Stomach (tissue), 9 donors: ENCODE data around the gene TPT1. TPM values are rescaled to one million over a fixed set of nuclear protein-coding genes. Genes with fewer than 3 reads are reported as not detected.

Experiments
- DNase-seq, 2 donors: peaks; one replicate each; pipeline versions ENCODE4 v3.0.0 to v3.0.0-alpha.2; 2013 to 2019
- H3K27ac ChIP-seq, 5 donors: fragments of 200-600 bp in 4 of 5; sonication (generic) in 4 of 5; one replicate each; pipeline ENCODE4 v1.5.1; 2013 to 2019; ENCODE audit warnings: mild to moderate bottlenecking in 1 of 5, moderate library complexity in 1 of 5
- H3K27me3 ChIP-seq, 3 donors: fragments of 200-600 bp; sonication (generic); one replicate each; pipeline ENCODE4 v1.5.1; 2017 to 2019; ENCODE audit warnings: mixed run types in 1 of 3
- H3K36me3 ChIP-seq, 4 donors: fragments of 200-600 bp; sonication (generic); 1 replicate in 3 of 4; 2 replicates in 1 of 4; pipeline ENCODE4 v1.5.1; 2016 to 2019
- H3K4me1 ChIP-seq, 4 donors: fragments of 200-600 bp; sonication (generic); one replicate each; pipeline ENCODE4 v1.5.1; 2016 to 2019
- H3K4me3 ChIP-seq, 4 donors: fragments of 200-600 bp; sonication (generic) in 3 of 4; one replicate each; pipeline ENCODE4 v1.5.1; 2016 to 2019; ENCODE audit warnings: mild to moderate bottlenecking in 1 of 4
- H3K9me3 ChIP-seq, 4 donors: fragments of 200-600 bp; sonication (generic); one replicate each; pipeline ENCODE4 v1.5.1; 2016 to 2019
- EP300 ChIP-seq: sonication (generic); formaldehyde crosslinking; IDR thresholded peaks from one replicate; pipeline ENCODE4 v1.6.1; 2017; ENCODE audit warnings: antibody characterized with exemption
- POLR2A ChIP-seq, 4 donors: fragments of 450-650 bp; IDR thresholded peaks; one replicate each; pipeline ENCODE4 v1.6.1; 2016; ENCODE audit warnings: antibody characterized with exemption in 4 of 4, control low read depth in 2 of 4, mild to moderate bottlenecking in 1 of 4, moderate library complexity in 1 of 4
- POLR2AphosphoS5 ChIP-seq, 3 donors: sonication (generic); formaldehyde crosslinking; IDR thresholded peaks; one replicate each; pipeline ENCODE4 v1.6.1; 2016; ENCODE audit warnings: antibody characterized with exemption in 3 of 3
- WGBS, 5 donors: extraction: QIAGEN DNeasy Blood & Tissue Kit in 3 of 5; methylation state at CpG; one replicate each; pipeline versions ENCODE4 v1.1.5 to v1.1.7; 2013 to 2018; 5-methylcytosine and 5-hydroxymethylcytosine counted together
- intact Hi-C: fragments of 100-400 bp; cut with DNase I; formaldehyde crosslinking; loops from one replicate; pipeline ENCODE4 v1.15.1; 2023; ENCODE audit warnings: low total_unique reads
- polyA plus RNA-seq, 3 donors: library from polyadenylated mRNA; stranded (reverse); fragments of 200-250 nt; gene quantifications; one replicate each; pipeline ENCODE4 v1.2.3, GENCODE V29; 2013
- total RNA-seq, 5 donors: library from RNA; depleted of rRNA; stranded (reverse); fragments of >200 nt; gene quantifications; one replicate each; pipeline versions ENCODE4 v1.1.0 to v1.2.3, GENCODE V29; 2014 to 2016
- TF ChIP-seq, protein P1 (sequence below), 7 experiments: fragments of 450-650 bp in 4 of 7; fragments of 200-600 bp in 3 of 7; sonication (generic) in 3 of 7; IDR thresholded peaks; one replicate each; pipeline ENCODE4 v1.5.1; 2016 to 2019; ENCODE audit warnings: antibody characterized with exemption in 7 of 7, control low read depth in 2 of 7, mild to moderate bottlenecking in 1 of 7
- donor health status: healthy with polysubstance abuse.
- donor health status: Bipolar disorder and iron deficiency.
- donor health status: healthy.

Gene TPT1
- total and polyA plus RNA-seq, 8 donors, result 1,648 to 11,714 (median 3,934) TPM

DNA sequence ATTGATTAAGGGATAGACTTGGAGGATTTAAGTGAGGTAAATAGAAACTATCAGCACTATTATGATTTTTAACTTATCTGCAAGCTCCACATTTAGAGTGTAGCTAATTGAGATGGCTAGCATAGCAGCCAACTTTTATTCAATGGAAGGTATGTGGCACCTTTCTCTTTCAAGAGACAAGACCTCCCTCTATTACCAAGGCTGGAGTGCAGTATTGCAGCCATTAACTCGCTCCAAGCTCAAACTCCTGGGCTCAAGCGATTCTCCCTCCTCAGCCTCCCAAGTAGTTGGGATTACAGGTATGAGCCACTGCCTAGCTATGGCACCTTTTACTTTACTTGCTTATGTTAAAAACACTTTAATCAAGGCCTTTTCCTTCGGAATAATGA lies 8.2 kb downstream of the TPT1 start:
- no peak for DNase-seq
- intact Hi-C loops, result no loop called here
- Histone ChIP-seq H3K27me3 (no peaks in the 10 kb centered on the region), H3K9me3 (no peaks in the 10 kb centered on the region), H3K4me1 (peaks cover 53 to 98% (median 72%) of the 10 kb centered on the region in 4 donors), H3K4me3 (no peak overlapping the region), H3K27ac (peak overlapping the region in 1 of 5 donors; percentile 58), H3K36me3 (peaks cover 24 to 42% (median 41%) of the 10 kb centered on the region in 4 donors)
- no peak for TF ChIP-seq EP300
- TF ChIP-seq, protein P1, sequence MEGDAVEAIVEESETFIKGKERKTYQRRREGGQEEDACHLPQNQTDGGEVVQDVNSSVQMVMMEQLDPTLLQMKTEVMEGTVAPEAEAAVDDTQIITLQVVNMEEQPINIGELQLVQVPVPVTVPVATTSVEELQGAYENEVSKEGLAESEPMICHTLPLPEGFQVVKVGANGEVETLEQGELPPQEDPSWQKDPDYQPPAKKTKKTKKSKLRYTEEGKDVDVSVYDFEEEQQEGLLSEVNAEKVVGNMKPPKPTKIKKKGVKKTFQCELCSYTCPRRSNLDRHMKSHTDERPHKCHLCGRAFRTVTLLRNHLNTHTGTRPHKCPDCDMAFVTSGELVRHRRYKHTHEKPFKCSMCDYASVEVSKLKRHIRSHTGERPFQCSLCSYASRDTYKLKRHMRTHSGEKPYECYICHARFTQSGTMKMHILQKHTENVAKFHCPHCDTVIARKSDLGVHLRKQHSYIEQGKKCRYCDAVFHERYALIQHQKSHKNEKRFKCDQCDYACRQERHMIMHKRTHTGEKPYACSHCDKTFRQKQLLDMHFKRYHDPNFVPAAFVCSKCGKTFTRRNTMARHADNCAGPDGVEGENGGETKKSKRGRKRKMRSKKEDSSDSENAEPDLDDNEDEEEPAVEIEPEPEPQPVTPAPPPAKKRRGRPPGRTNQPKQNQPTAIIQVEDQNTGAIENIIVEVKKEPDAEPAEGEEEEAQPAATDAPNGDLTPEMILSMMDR (IDR thresholded peaks at IDR 0.05), result no peak
- TF ChIP-seq POLR2A (IDR thresholded peaks at IDR 0.05), result no peak
- TF ChIP-seq POLR2AphosphoS5 (IDR thresholded peaks at IDR 0.05), result no peak
- WGBS, 5 donors, result 86 to 97% (median 92%) methylated on average over 3 of the region's 3 CpGs

DNA sequence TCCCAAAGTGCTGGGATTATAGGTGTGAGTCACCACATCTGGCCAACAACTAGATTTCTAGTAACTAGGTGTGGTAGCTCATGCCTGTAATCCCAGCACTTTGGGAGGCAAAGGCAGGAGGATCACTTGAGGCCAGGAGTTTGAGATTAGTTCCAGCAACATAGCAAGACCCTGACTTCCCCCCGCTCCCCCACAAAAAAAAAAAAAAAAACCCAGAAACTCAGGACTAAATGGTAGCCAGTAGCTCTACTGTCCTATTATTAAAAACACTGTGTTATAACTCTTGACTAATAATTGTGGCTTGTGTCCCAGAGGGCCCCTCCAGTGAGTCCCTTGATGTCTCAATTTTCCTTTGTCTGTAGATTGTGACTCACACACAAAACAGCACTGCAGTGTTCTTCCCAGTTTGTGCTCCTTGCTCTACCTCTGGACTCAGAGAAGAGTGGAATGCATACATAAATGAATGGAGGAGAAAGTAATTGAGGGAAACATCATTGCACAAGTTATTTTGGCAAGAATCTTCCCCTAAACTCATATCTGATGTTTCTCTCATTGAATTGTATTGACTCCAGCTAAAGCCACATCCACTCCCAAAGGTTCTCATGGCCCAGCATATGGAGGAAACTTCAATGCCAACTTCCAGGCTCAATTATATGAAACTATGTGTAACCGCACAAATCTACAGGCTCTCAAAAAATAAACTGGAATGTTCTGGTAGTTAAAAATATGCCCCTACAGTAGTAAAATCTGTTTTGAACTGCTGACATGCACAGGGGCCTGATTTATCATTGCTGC lies 8.8 kb downstream of the TPT1 start:
- H3K27ac ChIP-seq, result peak overlapping the region in 3 of 5 donors; percentile 21 to 58 (median 52)
- WGBS, 5 donors, result 77 to 91% (median 89%) methylated on average over 2 of the region's 2 CpGs
- H3K9me3 ChIP-seq, result no peaks in the 10 kb centered on the region
- no peaks in the 10 kb centered on the region for H3K27me3 ChIP-seq
- DNase-seq, result no peak
- TF ChIP-seq POLR2A (IDR thresholded peaks at IDR 0.05), result no peak
- TF ChIP-seq EP300, result no peak
- peak in 1 of 3 donors; percentile 21 for TF ChIP-seq POLR2AphosphoS5 (IDR thresholded peaks at IDR 0.05)
- H3K36me3 ChIP-seq, result peaks cover 18 to 36% (median 35%) of the 10 kb centered on the region in 4 donors
- intact Hi-C loops, result no loop called here
- H3K4me3 ChIP-seq, result no peak overlapping the region
- peaks cover 47 to 98% (median 66%) of the 10 kb centered on the region in 4 donors for H3K4me1 ChIP-seq

DNA sequence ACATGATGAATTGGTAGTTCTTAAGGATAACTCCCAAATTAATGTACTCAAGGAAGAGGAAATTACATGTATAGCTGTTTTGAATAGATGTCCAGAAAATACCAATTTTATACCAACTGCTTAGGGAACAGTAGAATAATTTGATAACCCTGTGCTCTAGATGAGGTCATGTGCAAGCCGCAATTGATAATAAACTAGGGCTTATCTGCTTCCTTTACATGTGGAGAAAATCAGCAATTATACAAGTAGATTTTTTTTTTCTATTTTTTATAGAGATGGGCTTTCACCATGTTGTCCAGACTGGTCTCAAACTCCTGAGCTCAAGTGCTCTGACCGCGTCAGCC lies 9.3 kb downstream of the TPT1 start:
- H3K36me3 ChIP-seq, result peaks cover 14 to 31% (median 29%) of the 10 kb centered on the region in 4 donors
- H3K4me3 ChIP-seq, result no peak overlapping the region
- intact Hi-C loops, result no loop called here
- H3K9me3 ChIP-seq, result no peaks in the 10 kb centered on the region
- no peak for TF ChIP-seq POLR2AphosphoS5 (IDR thresholded peaks at IDR 0.05)
- TF ChIP-seq EP300, result no peak
- TF ChIP-seq POLR2A (IDR thresholded peaks at IDR 0.05), result no peak
- TF ChIP-seq, protein P1 (IDR thresholded peaks at IDR 0.05), result no peak
- H3K4me1 ChIP-seq, result peaks cover 45 to 92% (median 63%) of the 10 kb centered on the region in 4 donors
- H3K27ac ChIP-seq, result peak overlapping the region in 3 of 5 donors; percentile 21 to 58 (median 52)
- DNase-seq, result no peak
- 42 to 61% (median 50%) methylated on average over 3 of the region's 3 CpGs for WGBS, 5 donors
- no peaks in the 10 kb centered on the region for H3K27me3 ChIP-seq

DNA sequence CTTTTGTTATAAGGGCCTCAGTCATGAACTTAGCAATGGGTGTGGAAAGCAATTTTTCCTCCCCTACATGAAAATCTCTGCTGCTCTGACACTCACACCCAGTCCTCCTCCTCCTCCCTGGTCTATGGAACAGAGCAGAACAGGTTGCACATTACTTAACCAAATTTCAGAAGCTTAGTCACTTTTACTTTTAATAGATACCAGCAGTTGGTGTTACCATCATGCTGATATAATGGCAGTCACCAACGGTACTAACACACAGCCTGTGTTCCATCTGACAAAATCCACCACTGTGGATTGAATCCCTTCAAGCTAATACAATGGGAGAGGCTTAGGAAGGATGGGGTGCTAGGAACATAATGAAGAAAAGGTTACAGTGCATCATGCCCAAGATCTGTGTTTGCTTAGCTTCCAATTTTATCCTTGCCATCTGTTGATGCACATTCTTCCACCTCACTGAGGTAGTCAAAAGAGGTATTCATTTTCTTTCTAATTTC lies 9.8 kb downstream of the TPT1 start:
- no peaks in the 10 kb centered on the region for H3K27me3 ChIP-seq
- H3K4me1 ChIP-seq, result peaks cover 42 to 92% (median 59%) of the 10 kb centered on the region in 4 donors
- TF ChIP-seq, protein P1 (IDR thresholded peaks at IDR 0.05), result no peak
- H3K4me3 ChIP-seq, result no peak overlapping the region
- intact Hi-C loops, result no loop called here
- no peaks in the 10 kb centered on the region for H3K9me3 ChIP-seq
- peaks cover 9 to 26% (median 24%) of the 10 kb centered on the region in 4 donors for H3K36me3 ChIP-seq
- H3K27ac ChIP-seq, result peak overlapping the region in 3 of 5 donors; percentile 21 to 67 (median 58)
- 42 to 75% (median 66%) methylated on average over 1 of the region's 1 CpG for WGBS, 5 donors
- no peak for DNase-seq
